ENCODE results near the gene DAP.

GRCh38 chr5:10743951-10744350 lies 17.1 kb downstream of the DAP start:
- TF ChIP-seq CTCF (IDR thresholded peaks at IDR 0.05) (no peak), POLR2A (IDR thresholded peaks at IDR 0.05) (no peak)

All from thyroid gland (tissue), 4 donors.